ENCODE results near the gene GTSE1. TPM values are rescaled to one million over a fixed set of nuclear protein-coding genes. Genes with fewer than 3 reads are reported as not detected.

GTSE1 gene
- total RNA-seq, 2 experiments from 2014 or later: 34.3 to 35.7 TPM

DNA sequence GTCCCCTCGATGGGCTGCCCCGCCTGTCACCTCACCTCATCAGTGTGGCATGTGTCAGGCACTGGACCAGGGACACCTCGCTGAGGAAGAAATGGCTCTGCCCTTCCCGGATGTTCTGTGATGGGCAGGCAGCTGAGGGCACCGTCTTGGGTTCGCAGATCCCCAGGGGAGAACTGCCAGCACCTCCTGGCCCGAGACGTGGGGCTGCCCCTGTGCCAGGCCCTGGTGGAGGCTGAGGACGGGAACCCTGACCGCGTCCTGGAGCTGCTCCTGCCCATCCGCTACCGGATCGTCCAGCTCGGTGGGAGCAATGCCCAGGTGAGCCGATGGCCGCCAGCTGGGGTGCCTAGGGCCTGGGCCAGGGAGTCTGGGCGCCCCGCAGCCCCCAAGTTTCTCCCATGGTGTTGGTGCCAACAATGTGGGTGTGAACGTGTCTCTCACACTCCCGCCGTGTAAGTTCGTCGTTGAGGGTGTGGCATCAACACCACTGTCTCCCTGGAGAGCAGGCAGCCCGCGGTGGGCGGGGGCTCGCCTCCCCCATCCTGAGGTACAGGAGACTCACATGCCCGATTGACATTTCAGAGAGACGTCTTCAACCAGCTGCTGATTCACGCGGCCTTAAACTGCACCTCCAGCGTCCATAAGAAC is 7.3 kb upstream of the GTSE1 start:
- CTCF ChIA-PET: interaction anchor here (0.8 to 1.4 kb wide), 3 partner anchors 12 to 172 kb away, joined by 3 to 4 read pairs (median 4); no protein-coding TSS in a partner anchor
- POLR2A ChIA-PET: no interaction called here

DNA sequence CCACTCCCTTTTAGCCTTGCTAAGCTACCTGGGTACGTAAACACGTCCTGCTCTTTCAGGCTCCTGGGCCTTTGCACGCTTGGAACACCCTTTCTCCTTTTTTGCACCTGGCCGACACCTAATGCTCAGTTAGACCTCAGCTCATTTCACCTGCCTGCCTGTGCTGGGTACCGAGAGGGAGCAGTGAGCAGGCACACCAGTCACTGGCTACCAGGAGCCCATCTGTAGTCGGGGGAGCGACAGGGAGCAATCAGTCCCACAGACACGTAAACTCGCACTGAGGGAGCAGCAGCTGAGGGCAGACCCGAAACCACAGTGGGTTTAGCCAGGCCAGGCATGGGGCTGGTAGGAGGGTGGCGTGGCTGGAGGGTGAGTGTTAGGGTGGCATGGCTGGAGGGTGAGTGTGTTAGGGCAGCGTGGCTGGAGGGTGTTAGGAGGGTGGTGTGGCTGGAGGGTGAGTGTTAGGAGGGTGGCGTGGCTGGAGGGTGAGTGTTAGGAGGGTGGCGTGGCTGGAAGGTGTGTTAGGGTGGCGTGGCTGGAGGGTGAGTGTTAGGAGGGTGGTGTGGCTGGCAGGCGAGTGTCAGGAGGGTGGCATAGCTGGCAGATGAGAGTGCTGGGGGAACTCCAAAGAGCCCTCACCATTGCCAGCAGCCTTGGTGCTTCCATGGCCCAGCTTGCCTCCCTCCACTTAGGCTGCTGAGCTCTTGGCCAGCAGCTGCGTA is 6.4 kb upstream of the GTSE1 start:
- POLR2A ChIA-PET: interaction anchor here (0.6 kb wide), 1 partner anchor 1494 kb away, joined by 9 read pairs; no protein-coding TSS in a partner anchor
- CTCF ChIA-PET: no interaction called here

DNA sequence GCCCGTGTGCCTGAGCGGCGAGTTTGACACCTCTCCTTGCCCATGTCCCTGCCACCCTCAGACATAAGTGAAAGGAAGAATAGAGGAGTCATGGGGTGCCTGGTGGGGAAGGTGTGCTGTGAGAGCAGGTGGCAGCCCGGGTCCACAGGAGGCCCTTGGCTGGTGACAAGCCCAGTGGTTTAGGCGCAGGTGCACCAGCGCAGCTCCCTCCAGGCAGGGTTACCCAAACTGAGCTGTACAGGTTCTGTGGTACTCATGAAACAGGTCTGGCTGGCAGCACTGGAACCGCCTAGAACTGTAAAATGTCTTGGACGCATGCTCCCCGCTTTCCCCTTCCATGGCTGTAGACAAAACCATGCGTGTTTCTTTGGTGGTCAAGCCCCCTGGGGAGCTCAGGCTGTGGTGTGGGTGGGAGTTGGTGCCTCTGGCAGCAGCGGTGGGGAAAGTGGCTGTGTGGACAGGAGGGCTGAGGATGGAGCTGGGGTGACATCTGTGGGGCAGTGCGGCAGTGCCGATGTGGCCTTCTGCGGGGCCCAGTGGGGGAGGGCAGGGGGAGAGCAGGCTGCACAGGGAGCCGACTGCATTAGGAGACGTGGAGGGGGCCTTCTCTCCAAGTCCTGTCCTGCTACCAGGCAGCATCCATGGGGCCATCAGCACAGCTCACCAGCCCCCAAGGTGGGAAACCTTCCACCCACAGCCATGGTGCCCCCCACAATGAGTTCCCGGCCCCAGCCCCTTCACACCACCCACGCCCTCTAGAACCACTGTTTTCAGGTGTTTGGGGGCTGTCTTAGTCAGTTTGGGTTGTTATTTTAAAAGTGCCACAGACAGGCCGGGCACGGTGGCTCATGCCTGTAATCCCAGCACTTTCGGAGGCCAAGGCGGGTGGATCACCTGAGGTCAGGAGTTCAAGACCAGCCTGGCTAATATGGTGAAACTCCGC is 5.6 kb upstream of the GTSE1 start:
- ChIA-PET CTCF (interaction anchor here (0.7 kb wide), 1 partner anchor 251 kb away, joined by 3 read pairs; no protein-coding TSS in a partner anchor), POLR2A (no interaction called here)

DNA sequence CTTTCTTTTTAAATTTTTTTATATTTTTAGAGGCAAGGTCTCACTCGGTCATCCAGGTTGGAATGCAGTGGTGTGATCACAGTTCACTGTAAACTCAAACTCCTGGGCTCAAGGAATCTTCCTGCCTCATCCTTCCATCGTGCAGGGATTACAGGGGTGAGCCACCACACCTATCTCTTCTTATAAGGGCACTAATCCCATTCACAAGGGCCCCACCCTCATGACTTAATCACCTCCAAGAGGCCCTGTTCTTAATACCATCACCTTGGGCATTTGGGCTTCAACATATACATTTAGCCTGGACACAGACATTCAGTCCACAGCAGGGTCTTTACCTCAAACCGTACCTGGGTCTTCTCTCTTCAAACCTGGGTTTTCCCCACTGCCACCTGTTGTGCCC is 4.5 kb upstream of the GTSE1 start:
- POLR2A ChIA-PET: no interaction called here
- CTCF ChIA-PET: no interaction called here

DNA sequence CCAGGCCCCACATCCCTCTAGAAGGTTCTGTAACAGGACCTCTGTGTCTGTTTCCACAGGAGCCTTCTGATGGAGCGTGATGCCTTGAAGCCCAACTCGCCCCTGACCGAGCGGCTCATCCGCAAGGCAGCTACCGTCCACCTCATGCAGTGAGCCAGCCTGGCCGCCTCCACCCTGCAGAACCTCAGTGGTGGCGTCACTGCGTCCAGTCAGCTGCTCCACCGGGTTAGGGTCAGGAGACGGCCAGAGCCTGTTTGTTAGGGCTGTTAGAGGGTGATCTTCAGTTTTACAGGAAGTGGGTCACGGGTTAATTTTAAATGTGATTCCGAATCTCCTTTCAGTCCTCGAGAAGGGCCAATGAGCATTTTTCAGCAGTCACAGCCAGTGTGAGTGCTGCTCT is 3.9 kb upstream of the GTSE1 start:
- POLR2A ChIA-PET: no interaction called here
- CTCF ChIA-PET: no interaction called here

DNA sequence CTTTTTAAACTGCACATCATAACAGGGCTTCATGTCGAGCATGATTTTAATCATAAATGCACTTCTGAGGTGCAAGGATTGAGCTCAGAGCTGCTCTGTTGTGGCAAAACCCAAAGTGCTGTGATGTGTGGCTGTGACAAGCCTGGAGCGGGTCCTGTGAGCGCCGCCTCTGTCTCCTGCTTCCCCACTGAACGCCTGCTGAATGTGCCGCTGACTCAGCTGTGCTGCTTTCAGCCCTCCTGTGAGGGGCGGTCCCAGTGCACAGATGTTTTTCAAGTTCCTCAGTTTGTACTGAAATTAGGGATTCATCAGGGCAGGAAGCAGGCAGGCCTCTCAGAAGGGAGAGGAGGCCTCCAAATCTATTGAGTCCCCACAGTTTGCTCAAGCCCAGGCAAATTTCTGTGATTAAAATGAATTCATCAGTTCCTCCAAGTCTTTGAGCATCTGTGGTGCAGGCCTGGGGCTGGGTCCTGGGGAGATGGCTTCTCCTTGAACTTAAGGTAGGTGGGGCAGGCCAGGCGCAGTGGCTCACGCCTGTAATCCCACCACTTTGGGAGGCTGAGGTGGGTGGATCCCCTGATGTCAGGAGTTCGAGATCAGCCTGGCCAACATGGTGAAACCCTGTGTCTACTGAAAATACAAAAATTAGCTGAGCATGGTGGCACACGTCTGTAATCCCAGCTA is 3.0 kb upstream of the GTSE1 start:
- POLR2A ChIA-PET: interaction anchor here (0.7 kb wide), 1 partner anchor 12 kb away, joined by 5 read pairs; no protein-coding TSS in a partner anchor
- CTCF ChIA-PET: no interaction called here

DNA sequence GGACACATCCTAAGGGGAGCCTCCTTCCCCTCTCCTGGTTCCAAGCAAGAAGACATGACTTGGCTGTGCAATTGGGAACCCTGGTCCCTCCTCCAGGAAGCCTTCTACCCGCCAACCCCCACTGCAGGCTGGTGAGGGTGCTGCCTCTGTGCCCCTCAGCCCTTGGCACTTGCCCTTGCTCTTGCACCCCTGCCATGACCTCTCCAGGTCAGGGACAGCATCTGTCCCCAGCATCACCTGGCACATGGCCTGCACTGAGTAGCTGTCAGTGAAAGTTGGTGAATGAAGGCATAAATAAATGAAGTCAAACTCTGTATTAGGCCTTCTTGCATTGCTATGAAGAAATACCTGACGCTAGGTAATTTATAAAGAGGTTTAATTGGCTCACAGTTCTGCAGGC is 1.9 kb upstream of the GTSE1 start:
- ChIA-PET POLR2A (interaction anchor here (2.4 kb wide), 1 partner anchor 41 kb away, joined by 8 read pairs; the partner anchor contains the start of gene TRMU), CTCF (no interaction called here)

DNA sequence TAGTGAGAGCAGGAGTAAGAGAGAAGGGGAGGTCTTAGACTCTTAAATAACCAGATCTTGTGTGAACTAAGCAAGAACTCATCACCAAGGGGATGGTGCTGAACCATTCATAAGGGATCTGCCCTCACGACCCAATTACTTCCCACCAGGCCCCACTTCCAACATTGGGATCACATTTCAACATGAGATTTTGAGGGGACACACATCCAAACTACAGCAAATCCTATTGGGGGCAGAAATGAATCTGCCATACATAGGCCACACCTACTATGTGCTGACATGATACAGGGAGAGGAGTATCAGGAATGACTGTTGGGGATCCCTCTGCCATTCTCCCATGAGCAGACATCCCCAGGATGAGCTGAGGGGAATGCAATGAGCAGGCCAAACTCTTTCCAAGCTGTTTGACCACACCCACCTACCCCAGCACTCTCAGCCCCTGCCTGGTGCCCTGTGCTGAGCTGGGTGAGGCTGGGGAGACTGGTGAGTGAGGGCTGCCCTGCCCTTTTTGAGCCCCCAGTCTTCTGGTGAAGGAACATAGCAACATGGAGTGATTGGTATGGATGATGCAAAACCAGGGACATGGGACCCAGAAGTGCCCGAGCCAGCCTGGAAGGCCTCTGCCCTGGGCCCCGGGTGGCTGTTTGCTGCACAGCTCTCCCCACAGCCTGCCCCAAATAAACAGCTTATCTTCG is 1.2 kb upstream of the GTSE1 start:
- POLR2A ChIA-PET: interaction anchor here (0.6 to 2.4 kb wide), 4 partner anchors 9 to 46 kb away, joined by 3 to 8 read pairs (median 3); partner anchors contain the start of genes CDPF1 and TRMU
- CTCF ChIA-PET: interaction anchor here (0.9 to 1.6 kb wide), 5 partner anchors 9 to 289 kb away, joined by 3 to 9 read pairs (median 4); partner anchors contain the start of gene CDPF1

DNA sequence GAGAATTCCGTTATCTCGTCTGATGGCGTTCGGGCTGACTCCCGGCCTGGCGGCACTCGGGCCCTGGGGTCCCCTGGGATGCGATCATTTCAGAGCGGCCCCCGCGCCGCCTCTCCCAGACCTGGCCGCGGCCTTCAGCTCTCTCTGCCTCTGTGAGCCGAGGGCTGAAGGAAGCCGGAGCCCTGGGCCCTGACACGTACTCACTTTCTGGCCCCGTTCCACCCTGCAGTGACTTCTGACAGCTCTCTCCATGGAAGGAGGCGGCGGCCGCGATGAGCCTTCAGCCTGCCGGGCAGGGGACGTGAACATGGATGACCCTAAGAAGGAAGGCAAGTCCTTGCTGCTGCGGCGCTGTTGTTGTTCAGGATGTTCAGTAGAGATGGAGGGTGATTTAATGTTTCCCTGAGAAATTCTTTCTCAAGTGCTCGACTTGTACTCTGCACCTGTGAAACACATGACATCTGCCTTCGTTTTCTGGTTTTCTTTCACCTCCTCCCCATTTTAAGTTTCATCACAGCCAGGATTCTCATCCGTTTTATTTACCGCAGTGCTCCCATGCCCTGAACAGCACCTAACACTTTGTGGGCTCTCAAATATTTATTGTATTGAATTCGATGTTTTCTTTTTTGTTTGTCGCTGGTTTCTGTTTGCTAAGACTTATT is 612 bp downstream of the GTSE1 start:
- ChIA-PET CTCF (no interaction called here), POLR2A (interaction anchor here (0.9 to 1.2 kb wide), 2 partner anchors 131 to 180 kb away, joined by 3 read pairs; no protein-coding TSS in a partner anchor)

DNA sequence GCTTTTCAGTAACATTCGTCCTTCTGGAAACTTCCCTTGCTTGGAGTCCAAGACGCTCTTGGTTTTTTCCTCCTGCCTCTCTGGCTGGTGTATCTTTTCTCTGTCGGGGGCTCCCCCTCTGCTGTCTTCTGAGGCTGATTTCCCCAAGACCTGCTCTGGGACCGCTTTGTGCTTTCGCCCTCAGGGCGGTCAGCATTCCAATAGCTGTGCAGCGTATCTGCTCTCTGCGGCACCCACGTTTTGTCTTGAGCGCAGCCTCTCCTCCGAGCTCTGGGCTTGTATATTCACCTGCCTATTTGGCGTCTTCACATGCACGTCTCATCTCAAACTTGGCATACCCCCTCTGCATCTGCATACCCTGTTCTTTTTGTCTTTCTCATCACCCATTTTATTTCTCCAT is 2.4 kb downstream of the GTSE1 start:
- ChIA-PET CTCF (interaction anchor here (0.8 kb wide), 1 partner anchor 182 kb away, joined by 5 read pairs; no protein-coding TSS in a partner anchor), POLR2A (no interaction called here)

DNA sequence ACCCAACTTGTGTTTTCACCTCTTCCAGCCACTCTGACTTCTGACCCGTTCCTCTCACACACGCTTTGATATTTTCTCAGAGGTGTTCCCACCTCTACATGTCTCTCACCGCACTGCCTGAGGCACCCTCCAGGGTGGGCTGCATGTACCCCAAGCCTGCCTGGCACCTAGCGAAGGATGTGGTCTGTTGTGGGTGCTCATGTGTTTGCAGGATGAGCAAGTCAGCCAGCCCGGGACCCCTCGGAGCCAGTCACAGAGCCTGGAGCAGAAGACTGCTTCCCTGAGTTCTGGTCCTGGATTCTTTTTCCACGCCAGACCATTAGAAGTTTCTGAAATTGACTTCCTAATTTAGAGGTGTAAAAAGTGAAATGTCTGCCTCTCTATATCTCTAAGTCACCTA is 3.8 kb downstream of the GTSE1 start:
- POLR2A ChIA-PET: no interaction called here

DNA sequence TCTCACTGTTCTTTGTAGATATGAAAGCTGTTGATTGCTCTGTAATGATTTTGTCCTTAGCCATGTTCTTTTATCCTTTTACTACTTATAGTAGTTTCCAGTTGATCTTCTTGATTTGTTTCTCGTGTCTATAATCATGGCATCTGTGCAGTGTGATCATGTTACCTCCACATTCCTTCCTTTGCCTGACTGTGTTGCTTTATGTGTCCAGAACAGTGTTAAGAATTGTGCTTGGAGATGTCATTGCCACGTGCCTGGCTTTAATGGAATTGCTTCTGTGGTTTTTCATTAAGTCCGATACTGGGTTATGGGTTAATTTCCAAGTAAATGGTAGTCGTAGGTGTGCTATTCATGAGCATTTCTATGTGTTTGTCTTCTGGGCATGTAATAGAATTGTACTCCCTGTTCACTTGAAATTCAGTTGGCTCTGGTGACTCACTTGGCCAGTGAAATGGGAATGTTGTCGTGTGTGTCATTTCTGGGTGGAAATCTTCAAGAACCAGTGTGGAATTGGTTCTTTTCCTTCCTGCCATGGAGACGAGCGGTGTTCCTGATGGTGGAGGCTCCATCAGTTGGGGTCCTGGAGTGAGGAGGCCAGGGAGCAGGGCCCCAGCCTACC is 6.8 kb downstream of the GTSE1 start:
- ChIA-PET CTCF (interaction anchor here (0.6 to 1.0 kb wide), 2 partner anchors 29 to 309 kb away, joined by 3 read pairs; no protein-coding TSS in a partner anchor), POLR2A (interaction anchor here (0.6 kb wide), 1 partner anchor 246 kb away, joined by 6 read pairs; no protein-coding TSS in a partner anchor)

More for the DNA sequence above, 3.8 kb downstream of the GTSE1 start:
- CTCF ChIA-PET: no interaction called here

DNA sequence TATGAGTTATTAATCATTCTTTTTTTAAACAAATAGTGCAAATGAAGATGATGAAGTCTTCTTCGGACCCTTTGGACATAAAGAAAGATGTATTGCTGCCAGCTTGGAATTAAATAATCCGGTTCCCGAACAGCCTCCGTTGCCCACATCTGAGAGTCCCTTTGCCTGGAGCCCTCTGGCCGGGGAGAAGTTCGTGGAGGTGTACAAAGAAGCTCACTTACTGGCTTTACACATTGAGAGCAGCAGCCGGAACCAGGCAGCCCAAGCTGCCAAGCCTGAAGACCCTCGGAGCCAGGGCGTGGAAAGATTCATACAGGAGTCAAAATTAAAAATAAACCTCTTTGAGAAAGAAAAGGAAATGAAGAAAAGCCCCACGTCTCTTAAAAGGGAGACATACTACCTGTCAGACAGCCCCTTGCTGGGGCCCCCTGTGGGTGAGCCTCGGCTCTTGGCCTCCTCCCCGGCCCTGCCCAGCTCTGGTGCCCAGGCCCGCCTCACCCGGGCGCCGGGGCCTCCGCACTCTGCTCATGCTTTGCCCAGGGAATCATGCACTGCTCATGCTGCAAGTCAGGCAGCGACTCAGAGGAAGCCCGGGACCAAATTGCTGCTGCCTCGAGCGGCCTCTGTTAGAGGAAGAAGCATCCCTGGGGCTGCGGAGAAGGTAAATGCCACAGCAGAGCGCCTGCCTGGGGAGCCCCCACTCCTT is 11.8 kb downstream of the GTSE1 start:
- CTCF ChIA-PET: no interaction called here
- POLR2A ChIA-PET: no interaction called here

DNA sequence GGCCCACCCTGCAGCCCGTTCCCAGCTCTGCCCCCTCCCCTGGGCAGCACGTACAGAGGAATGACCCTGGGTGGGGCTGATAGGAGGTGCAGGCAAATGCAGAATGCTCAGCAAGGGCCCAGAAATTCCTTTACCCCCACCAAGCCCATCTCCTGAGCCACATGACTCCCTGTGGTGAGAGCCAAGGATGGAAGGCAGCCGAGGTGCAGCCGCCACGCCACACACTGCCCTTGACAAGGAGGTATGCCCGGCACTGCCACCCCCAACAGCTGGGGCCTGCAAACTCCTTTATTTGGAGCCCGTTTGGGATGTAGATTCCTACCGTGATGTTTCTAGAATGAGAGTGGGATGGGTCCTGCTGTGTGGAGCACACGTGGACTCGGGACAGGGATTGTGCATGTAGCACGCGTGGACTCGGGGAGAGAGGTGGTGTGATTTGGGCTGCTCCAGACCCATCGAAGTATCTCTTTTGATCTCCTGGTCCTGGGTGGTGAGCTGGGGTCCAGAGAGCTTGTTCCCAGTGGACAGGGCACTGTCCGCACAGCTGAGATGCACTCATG is 12.9 kb downstream of the GTSE1 start:
- CTCF ChIA-PET: interaction anchor here (2.5 kb wide), 1 partner anchor 188 kb away, joined by 11 read pairs; no protein-coding TSS in a partner anchor
- POLR2A ChIA-PET: no interaction called here

DNA sequence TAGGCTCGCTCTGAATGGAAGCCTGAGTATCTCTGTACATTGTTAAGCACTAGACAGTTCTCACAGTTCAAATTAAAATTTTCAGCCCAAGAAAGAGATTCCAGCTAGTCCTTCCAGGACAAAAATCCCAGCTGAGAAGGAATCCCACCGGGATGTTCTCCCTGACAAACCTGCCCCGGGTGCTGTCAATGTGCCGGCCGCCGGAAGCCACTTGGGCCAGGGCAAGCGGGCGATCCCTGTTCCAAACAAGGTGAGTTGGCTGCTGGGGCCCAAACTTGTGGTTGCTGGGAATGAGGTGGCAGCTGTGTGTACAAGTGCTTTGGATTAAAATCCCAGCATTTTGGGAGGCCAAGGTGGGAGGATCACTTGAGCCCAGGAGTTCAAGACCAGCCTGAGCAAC is 15.4 kb downstream of the GTSE1 start:
- CTCF ChIA-PET: interaction anchor here (0.6 to 2.5 kb wide), 4 partner anchors 10 to 306 kb away, joined by 3 to 11 read pairs (median 3); no protein-coding TSS in a partner anchor
- POLR2A ChIA-PET: no interaction called here

DNA sequence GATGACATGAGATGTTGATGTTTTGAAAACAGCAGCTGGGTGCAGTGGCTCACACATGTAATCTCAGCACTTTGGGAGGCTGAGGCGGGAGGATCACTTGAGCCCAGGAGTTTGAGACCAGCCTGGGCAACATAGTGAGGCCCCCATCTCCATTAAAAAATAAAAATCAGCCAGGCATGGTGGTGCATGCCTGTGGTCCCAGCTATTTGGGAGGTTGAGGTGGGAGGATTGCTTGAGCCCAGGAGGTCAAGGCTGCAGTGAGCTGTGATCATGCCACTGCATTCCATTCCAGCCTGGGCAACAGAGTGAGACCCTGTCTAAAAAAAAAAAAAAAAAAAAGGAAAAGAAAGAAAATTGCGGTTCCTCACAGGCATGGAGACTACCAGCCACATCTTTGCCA is 16.2 kb downstream of the GTSE1 start:
- POLR2A ChIA-PET: interaction anchor here (0.6 to 0.7 kb wide), 2 partner anchors 257 to 871 kb away, joined by 3 to 12 read pairs; no protein-coding TSS in a partner anchor
- CTCF ChIA-PET: interaction anchor here (0.7 to 1.1 kb wide), 2 partner anchors 190 to 465 kb away, joined by 3 to 7 read pairs; no protein-coding TSS in a partner anchor

Measured in activated CD8-positive, alpha-beta memory T cell treated with anti-CD3 and anti-CD28 coated beads for 36 hours (primary cell).